Stimulated activated CD4-positive, alpha-beta T cell treated with anti-CD3 and anti-CD28 coated beads, TNF-alpha, amount 100 ng/mL, for 1 hour (primary cell): ENCODE results near the gene GRIN1.
A peak's percentile ranks its signal among the peaks of the same experiment; 100 is the strongest.

Experiments
- DNase-seq, 3 donors: peaks; one replicate each; pipeline ENCODE4 v3.0.0-alpha.2; 2020; ENCODE audit warnings: low read depth in 3 of 3, low spot score in 1 of 3

The GRIN1 gene

DNA sequence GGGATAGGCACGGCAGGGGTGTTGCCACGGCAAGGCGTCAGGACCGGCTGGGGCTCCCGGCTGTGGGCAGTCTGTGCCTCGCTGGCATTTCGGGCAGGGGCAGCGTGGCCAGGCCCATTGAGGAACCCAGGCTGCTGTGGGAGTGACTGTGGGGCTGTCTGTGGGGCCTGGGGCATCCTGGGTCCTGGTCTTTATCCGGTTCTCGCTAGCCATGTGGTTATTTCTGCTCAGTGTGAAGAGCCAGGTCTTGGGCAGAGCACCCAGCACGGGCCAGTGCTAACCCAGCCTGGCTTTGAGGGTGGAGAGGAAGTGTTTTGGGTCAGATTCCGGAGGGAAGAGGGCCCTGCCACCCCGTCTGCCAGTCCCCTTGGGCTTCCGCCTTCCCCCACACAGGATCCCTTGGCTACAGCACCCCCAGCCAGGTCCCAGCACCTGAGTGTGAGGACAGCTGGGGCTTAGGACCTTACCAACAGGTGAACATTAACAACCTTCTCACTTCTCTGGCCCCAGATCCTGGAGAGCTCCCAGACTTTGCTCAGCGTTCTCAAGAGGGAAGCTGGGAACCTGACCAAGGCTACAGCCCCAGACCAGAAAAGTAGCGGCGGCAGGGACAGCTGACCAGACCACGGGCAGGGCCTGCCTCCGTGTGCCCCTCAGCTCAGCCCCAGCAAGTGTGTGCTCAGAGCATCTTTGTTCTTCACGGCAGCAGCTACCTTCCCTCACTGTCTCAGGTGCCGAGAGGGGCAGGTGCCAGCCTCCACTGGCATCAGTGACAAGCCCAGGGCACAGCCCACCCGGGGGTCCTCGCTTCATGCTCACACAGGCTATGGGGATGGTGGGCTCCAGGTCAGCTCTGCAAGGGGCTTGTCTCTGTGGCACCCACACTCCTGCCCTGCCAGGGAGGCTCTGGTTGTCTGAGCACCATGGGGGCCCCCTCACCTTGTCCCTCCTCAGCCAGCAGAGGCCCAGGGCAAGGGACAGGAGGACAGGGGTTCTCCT lies 50.6 kb downstream of the GRIN1 start:
- no peak for DNase-seq

GRCh38 chr9:137190315-137190856 lies 51.4 kb downstream of the GRIN1 start:
- no peak for DNase-seq

- DNase-seq = no peak
Observed at GRCh38 chr9:137191245-137191644, 52.3 kb downstream of the GRIN1 start.

DNA sequence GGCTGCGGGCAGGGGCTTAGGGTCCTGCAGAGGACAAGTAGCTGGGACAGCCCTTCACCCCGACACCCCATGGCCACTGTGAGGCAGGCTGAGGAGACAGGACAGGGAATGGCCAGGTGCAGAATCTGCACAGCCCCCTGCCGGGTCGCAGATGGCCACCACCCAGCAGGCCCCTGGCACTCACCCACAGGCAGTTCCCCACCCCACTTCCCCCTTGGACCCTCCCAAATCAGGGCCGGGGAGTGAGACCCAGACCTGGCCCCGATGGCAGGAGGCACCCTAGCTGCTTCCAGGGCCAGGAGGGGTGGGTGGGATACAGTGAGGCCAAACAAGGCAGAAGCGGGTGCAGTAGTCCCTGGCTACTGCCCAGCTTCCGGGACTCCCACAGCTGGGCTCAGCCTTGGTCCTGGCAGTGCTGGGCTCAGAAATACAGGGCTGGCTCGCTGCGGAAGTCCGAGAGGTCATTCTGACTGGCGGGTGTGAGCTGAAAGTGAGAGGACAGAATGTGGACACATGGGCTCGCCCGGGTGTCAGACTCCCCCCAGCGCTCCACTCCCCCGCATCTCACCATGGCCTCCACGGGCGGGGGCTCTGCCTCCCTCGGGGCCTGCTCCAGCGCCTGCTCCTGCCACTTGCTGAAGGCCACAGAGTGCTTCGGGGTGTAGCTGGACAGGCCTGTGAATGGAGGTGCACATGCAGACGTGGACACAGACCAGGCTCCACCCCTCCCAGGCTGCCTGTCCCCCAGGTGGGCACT lies 52.9 kb downstream of the GRIN1 start:
- DNase-seq = no peak

GRCh38 chr9:137192448-137192780 lies 53.5 kb downstream of the GRIN1 start:
- DNase-seq = no peak

GRCh38 chr9:137192859-137193258 lies 53.9 kb downstream of the GRIN1 start:
- no peak for DNase-seq

DNA sequence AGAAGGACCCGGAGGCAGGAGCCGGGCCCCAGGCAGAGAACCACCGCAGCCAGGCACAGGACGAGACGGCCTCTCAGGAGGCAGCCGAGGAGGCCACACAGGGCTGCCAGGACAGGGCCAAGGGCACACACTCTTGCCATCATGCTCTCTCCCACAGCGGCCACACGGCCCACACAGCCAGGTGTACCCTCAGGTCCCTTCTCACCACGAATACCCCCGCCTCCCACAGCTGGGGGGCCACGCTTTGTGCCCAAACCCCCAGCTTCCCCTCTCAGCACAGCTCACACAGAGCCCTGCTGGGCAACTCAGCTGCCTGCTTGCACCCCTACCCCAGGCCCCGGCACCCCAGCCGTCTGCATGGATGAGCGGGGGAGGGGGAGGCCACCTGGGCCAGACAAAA lies 54.8 kb downstream of the GRIN1 start:
- DNase-seq = no peak

DNA sequence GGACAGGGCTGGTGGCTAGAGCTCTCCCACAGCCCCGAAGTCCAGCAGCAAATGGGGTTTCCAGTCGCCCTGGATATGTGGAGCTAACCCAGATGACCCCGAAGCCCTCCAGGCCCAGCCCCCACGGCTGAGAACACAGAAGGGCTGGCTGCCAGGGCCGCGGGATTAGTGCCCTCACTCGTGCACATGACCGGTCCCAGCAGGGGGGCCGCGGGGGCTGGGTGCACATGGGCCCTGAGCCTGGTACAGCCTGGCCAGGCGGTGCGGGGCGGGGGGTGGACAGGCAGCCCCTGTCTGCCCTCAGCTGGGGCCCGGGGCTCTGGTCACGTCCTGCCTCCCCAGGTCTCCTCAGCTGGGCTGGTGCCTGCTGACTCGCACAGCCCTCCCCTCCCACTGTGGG lies 55.4 kb downstream of the GRIN1 start:
- no peak for DNase-seq

- no peak for DNase-seq
Observed at GRCh38 chr9:137194909-137195308, 56.0 kb downstream of the GRIN1 start.

DNA sequence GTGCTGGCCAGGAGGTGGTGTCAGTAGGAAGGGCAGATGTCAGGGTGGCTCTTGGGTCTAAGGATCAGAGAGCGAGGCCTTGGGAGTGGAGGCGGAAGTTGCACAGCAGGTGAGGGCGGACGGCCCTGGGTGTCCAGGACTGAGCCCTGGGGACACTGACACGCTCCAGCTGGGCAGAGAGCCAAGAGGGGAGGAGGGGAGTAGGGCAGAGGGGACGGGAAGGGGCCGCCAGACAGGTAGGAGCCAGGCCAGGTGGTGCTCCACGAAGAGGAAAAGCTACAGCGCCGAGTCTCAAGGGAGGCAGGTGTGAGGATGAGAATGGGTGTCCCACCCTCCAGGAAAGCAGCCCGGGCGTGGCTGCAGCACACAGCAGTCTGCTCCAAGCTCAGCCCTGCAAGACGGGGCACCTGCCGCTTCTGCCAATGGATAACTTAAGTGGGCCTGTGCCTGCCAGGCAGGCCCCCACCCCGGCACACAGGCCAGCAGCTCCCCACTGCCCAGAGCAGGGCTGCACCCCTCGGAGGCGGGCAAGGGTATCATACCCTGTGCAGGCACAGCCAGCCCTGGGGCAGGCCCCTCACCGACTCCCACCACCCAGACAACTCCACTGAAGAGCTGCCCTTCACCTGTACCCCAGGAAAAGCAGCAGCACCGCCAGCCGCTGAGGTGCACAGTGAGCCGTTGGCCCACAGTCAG lies 56.7 kb downstream of the GRIN1 start:
- DNase-seq = no peak

- DNase-seq = no peak
Observed at GRCh38 chr9:137198051-137198901, 59.3 kb downstream of the GRIN1 start.

DNA sequence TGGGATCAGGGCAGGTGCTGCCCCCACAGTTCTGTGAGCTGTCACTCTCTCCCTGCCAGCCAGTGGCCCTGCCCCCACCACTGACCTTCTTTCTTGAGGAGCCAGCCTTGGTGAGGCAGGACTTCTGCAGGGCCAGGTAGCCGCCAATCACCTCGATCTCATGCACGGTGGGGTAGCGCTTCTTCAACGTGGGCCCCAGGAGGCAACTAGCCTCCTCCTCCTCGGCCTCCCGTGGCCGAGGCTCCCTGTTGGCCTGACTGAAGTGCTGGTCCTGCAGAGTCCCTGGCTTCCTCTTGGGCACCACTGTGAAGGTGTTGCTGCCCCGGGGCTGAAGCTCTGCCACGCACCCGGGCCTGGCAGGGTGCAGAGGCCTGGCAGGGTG lies 59.9 kb downstream of the GRIN1 start:
- DNase-seq = no peak

GRCh38 chr9:137199411-137200121 lies 60.6 kb downstream of the GRIN1 start:
- DNase-seq = no peak

GRCh38 chr9:137200311-137201204 lies 61.6 kb downstream of the GRIN1 start, which contains the start of gene TPRN:
Gene TPRN, minus strand, starts transcription at chr9:137200741. Its CDS starts 30 bp downstream, at chr9:137200711.
- DNase-seq = peak; percentile 92 to 97 (median 93)

- no peak for DNase-seq
Observed at GRCh38 chr9:137201205-137201868, 62.4 kb downstream of the GRIN1 start.

GRCh38 chr9:137202966-137203365 lies 64.0 kb downstream of the GRIN1 start:
- no peak for DNase-seq

GRCh38 chr9:137204731-137205125 lies 65.8 kb downstream of the GRIN1 start:
- DNase-seq = no peak
